NCI-H1105 treated with DMSO at 0.1 percent for 48 hours (cell line): ENCODE measurements around the gene MS4A15.
A peak's percentile ranks its signal among the peaks of the same experiment; 100 is the strongest.

Experiments used
- DNase-seq: peaks from one replicate; lab custom pipeline; 2025; lab: John Stamatoyannopoulos, UW

MS4A15 gene

DNA sequence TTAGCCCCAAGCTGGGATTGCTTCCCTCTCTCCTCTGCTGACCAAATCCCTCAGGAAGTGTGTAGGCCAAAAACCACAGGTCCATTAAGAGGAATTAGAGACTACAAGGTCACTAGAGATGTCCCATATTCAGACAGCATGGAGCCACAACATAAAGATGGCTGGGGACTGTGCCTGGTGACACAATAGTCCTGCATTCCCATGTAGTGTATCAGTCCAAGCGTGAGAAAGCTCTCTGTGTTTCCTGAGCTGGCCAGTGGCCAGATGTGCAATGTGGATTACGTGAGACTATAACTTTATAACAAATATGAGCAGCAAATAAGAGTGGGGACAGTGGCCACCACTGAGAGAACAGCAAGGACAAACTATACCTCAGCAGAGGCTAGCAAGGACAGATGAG lies 20.9 kb downstream of the MS4A15 start:
- no peak for DNase-seq

DNA sequence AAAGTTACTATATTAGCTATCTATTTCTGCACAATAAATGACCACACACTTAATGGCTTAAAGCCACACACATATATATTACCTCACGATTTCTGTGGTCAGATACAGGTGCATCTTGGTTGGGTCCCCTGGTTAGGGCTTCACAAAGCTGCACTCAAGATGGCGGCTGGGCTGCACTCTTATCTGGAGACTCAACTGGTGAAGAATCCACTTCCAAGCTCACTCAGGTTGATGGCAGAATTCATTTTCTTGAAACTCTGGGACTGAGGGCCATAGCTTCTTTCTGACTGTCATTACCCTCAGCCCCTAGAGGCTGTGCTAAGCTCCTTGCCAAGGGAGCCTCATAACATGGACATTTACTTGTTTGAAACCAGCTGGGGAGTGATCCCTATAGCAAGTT lies 23.4 kb downstream of the MS4A15 start:
- no peak for DNase-seq

DNA sequence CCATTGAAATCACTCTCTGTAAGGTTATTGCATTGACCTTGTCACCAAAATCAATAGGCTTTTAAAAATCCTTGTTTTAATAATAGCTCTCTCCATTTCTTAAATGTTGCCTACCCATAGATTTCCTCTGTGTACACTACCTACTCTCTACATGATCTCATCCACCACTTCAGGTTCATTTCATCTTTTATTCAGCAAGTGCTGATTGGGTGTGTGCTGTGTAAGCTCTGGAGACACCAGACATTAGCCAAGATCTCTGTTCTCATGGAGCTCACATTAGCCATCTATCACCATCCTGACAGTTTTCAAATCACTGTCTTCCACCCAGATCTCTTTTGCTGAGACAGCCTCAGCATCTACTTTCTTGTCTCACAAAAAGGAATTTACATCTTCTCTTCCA lies 24.1 kb downstream of the MS4A15 start:
- DNase-seq, result no peak

DNA sequence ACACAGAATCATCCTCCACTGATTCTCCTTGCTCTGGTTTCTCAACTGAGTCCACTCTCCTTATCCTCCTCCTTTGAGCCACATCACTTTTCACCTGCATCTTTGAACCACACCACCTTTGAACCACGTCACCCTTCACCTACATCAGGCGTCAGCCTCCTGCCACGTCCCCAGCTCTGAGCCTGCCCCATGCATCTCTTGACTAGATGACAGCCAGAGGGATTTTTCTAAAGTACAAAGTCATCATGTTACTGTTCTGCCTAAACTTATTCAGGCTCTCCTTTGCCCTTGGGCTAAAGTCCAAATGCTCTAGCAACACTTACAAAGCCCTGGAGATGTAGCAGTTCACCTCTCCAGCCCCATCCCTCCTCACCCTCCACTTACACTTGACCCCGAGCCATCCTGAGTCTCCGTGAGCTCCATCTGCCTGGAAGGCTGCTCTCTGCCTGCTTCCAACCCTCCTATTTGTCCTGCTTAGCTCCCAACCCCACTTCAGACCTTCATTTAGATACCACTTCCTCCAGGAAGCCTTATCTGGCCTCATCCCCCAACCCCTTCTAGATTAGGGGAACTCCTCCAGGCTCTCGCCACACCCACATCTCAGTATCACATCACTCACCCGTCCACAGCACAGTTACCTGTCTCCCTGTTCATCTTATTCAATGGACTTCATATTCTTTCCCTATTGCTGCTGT lies 24.8 kb downstream of the MS4A15 start:
- DNase-seq, result no peak

DNA sequence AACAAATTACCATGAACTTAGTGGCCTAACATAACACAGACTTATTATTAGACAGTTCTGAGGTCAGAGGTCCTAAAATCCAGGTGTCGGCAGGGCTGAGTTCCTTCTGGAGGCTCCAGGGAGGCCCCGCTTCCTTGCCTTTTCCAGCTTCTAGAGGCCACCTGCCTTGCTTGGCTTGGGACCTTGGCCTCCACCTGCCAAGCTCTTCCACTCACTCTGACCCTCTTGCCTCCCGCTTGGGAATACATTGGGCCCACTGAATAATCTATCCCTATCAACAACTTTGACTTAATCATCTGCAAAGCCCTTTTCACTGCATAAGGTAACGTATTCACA lies 25.3 kb downstream of the MS4A15 start:
- DNase-seq, result no peak

DNA sequence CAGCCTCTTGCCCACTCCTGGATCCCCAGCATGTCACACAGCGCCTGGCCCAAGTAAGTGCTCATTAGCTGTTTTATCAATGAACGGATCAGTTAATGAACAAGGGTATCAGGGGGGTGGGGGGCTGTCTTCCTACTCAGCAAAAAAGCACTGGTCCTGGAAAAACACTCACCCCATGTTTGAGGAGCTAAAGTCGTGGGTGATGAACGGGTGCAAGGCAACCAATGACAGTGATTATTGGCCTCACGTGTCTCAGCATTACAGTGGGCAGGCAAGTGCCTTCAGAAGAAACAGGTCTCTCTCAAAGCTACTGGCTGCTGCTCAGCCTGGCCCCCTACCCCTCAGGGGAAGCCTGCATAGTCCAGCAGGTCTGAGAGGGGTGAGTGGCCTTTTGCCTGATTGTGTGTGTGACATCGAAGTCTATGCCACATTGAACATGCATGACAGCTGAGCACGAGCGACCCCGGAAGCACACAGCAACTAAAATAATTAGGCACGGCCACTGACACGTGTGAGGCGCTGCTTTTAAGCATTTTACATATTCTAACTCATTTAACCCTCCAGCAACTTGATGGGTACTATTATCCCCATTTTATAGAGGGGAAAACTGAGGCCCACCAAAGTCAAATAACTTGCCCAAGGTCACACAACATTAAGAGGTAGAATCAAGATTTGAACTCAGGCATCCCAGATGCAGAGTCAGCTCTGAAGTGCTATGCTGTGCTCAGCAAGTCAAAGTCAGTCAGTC lies 25.9 kb downstream of the MS4A15 start:
- DNase-seq, result no peak

DNA sequence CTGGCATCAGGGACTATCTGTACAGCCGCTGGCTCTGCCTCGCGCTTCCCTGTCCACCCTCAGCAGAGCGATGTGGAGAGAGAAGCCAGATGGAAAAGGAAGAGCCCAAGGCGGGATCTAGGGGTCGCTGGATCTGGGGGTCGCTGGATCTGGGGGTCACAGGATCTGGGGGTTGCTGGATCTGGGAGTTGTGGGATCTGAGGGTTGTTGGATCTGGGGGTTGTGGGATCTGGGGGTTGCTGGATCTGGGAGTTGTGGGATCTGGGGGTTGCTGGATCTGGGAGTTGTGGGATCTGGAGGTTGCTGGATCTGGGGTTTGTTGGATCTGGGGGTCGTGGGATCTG lies 26.4 kb downstream of the MS4A15 start:
- no peak for DNase-seq

DNA sequence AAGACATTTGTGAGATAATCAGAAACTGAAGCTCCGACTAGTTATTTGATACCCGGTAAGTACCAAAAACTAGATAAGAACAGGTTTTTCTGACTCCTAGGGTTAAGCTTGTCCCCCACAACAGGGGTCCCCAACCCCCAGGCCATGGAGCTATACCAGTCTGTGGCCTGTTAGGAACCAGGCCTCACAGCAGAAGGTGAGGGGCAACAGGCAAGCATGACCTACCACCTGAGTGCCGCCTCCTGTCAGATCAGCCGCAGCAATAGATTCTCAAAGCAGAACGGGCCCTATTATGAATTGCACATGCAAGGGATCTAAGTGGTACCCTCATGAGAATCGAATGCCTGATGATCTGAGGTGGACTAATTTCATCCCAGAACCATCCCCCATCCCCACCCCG lies 27.2 kb downstream of the MS4A15 start:
- no peak for DNase-seq

DNA sequence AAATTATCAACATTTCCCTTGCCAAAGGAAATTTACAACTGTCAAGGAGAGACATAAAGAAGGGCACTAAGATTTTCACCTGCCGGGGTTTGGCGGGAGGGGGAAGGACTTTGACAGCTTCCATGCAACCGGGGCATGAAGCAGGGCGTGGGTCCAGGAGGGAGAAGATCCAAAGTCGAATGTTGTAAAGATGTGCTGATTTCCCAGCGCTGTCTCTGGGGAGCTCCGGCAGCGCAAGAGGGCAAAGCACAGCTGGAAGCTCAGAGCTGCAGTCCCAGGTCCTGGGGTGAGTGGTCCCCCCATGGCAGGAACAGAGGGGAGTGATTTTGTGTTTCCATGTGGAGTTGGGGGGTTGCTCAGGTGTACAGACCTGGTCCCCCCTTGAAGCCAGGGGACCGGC lies 28.5 kb downstream of the MS4A15 start, which contains the start of gene MS4A10:
MS4A10 (plus strand) TSS at position 198 of the 400 bp plus-strand sequence. CDS start 5,003 bp downstream, outside the sequence.
- DNase-seq, result no peak

DNA sequence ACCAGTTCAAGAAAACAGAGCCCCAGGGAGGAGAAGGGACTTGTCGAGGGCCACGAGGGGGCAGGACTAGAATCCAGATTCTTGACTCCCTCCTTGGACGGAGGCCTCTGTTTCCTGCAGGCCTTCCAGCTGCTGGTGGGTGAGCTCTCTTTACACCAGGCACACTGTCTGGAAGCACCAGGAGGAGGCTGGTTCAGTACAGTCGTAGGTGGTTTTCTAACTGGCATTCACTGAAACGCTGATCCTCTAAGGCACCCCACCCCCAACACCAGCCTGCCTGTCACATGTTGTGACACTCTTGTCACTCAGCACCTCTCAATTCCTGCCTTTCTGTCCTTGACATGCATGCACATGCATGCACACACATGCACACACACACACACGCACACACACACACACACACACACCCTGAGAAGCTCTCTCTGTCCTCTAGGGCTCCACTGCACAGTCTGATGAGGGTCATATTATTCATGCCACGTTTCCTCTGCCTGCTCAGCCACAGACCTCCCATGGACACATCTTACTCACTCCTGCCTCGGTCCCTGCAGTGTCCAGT lies 29.2 kb downstream of the MS4A15 start:
- DNase-seq, result no peak

DNA sequence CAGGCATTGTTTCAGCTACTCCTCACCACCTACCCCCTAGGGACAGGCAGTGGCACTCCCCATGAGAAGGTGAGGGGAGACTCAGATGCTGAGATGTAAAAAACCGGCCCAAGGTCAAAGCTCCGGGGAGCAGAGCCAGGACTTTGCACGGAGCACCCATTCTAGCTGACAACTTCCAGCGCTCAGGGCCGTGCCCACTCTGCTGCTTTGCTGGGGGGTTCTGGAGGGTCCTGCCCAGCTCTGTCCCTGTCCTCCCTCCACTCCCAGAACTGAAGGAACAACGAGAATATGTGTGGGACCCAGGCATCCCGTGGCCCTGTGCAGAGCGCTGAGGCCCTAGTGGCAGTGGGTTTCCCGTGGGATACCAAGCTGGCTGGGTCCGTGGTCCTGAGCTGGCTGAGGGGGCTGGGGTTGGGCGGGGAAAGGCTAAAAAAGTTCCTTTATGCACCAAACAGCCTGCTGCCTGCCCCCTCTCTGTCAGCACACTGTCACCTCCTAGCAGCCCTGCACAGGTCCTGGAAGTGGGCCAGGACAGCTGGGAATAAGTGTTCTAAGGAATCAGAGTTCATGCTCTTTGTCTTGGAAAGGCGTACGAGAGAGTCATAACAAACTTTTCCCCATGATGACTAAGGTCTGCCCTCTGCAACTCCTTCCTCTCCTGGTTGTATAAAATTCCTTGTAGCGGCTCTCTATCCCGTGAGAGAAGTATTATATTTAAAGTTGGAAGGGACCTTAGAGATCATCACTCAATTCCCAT lies 30.3 kb downstream of the MS4A15 start:
- peak; percentile 10 for DNase-seq

DNA sequence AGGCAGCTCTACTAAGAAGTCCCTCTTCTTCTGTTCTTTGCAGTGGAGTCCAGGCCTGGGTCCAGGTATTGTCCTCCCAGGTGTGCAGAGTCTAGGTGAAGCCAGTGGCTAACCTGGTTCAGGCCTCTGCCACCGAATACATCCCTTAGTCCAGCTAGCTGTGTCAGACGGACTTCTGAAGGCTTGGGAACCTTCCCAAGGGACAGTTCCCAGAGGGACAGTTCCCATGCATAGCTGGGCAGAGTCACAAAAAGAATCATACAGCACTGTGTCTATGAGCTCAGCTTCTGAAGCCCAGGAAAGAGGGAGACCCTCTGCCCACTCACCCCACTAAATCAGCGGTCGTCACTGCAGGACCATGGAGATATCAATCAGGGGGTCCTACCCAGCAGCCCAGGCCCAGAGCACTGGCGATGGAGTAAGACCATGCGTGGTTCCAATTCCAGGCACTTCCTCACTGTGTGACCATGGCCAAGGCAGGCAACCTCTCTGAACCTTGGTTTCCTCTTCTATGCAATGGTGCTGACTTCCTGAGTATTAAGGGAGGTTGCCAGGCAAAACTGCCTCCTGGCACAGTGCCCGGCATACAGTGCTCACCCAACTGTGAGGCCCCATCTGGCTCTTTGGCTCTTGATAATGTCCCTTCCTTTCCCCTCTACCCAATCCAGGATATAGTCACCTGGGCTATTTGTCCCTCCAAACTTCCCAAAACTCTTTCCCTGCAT lies 31.9 kb downstream of the MS4A15 start:
- peak; percentile 11 for DNase-seq

DNA sequence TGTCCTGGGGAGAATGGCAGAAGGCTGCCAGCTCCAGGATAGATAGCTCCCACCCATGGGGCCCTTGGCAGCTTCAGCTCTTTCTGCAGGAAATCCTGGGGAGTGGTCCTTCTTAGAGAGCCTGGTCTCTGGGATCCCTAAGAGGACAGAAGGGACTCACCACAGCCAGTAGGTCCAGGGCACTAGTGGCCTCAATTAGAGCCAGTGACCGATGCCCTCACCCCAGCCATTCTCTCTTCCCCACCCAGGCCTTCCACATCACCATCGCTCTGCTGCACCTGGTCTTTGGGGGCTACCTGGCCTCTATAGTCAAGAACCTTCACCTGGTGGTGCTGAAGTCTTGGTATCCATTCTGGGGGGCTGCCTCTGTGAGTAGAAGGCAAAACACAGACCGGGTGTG lies 34.1 kb downstream of the MS4A15 start:
- no peak for DNase-seq

DNA sequence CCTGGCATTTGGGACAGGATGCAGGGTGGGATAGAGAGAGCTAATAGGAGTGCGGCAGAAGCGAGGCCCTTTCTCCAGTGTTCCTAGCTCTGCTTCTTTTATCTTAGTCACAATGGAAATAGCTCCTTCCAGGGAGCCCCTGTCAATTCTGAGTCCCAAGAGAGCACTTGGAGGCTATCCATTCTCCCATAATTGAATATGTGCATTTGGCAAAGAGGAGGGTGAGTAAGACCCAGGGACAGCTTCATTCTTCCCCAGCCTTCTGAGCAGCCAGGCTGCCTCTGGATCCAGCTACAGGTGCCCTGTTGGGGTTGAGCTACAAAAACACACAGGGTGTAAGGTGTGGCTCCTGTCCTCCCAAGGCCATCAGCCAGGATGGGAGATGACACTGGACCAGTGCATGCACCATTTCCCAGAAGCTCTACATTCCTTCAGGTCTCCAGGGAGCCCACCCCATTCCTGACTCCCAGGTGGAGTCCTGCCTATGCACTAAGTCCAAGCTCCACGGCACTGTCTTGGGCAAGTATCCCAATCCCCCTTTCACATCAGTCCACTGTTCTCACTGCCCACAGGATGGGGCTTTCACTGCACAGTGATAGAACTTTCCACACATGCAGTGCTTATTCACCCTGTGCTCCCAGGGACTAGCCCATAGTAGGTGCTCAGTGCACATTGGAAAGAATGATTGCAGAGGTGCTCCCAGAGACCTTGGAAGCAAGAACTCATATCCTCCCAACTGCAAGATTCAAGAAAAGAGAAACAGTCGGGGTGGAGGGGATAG lies 34.7 kb downstream of the MS4A15 start:
- DNase-seq, result no peak

DNA sequence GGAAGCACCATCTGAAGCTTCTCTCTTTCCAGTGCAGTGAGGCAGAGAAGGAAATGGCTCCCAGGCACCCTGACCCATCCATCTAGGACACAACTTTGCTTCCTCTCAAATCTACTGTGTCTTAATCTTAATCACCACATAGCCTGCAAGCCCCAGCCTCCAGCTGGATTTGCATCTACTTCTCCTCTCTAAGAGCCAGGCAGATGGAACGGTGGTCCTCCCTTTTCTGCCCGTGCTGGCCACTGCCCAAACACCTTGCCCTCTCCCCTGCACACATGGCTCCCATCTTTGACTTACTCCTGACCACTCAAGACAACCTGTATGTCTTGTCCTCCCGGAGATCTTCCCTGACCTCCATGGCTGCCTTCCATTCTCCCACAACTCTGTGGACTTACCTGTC lies 35.9 kb downstream of the MS4A15 start:
- no peak for DNase-seq

DNA sequence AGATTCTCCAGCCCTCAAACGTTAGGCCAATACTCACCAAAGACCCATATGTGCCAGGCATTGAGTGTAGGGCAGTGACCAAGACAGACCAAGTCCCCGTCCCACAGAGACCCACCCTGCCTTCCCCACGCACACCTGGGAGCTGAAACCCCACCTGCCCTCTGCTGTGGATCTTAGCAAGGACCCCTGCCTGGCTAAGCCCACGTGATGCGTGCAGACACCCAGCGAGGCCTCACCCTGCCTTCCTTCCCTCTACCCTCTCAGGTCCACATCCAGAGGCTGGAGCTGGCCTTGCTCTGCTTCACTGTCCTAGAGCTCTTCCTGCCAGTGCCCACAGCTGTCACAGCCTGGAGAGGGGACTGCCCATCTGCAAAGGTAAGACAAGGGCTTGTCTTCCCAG lies 38.6 kb downstream of the MS4A15 start:
- no peak for DNase-seq

DNA sequence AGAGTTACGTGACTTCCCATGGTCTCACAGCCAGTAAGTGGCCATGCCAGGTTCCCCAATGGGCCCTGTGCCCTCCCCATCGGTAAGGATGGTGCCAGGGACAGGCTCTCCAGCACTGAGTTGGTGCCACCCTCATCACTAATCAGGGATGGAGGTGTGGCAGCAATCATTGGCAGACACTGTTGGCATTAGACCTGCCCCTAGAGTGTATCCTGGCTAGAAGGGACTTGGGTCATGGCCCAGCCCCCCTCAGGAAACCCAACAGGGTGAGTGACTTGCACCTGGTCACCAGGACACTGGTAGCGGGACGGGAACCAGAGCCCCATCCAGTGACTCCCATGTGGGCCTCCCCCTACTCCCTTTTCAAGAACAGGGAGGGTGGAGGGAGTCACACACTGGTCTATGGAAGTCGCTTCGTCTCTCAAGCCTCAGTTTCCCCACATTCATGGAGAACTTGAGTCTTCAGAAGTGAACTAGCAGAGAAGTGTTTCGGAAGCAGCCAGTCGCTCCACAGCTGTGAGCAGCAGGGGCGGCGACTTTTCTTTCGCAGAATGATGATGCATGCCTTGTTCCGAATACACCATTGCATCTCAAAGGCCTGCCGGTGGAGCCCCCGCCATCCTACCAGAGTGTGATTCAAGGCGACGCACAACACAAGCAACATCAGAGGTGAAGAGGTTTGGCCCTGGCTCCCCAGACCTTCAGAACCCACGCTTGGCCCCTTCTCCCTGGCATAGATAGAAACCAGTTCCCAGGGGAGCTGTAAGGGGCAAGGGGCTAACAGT lies 41.4 kb downstream of the MS4A15 start:
- DNase-seq, result no peak

DNA sequence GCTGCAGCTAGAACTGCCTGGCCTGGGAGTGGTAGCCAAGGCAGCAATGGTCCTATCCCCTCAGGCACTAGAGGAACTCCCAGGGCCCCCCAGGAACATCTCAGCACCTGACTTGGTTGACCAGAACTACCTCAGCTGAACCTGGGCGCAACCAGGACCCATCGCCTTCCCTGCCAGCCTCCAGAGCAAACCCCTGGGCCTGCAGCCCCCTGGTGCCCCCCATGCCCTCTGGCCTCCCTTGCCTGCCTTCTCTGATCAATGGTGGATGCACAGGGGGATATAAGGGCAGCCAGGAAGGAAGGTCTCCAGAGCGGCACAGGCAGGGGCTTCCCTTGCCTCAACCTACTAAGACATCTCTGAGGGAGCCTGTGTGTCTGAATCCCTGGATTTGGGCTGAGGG lies 42.0 kb downstream of the MS4A15 start:
- no peak for DNase-seq

DNA sequence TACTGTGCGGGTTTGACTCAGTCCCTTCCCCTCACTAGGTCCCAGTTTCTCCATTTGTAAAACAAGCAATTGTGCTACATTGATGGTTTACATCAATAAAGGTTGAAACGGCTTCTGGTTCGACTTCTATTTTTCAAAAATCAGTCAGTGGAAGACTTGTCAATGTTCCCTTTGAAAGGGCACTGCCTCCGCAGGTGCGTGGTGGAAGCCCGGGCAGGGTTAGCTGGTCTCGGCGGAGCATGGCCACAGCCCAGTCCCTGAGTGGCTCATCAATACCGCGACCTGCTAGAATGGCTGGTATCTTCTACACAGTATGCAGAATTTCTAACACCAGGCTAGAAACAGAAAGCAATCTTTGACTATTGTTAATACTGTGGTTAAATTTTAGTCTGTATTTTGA lies 44.5 kb downstream of the MS4A15 start:
- no peak for DNase-seq

DNA sequence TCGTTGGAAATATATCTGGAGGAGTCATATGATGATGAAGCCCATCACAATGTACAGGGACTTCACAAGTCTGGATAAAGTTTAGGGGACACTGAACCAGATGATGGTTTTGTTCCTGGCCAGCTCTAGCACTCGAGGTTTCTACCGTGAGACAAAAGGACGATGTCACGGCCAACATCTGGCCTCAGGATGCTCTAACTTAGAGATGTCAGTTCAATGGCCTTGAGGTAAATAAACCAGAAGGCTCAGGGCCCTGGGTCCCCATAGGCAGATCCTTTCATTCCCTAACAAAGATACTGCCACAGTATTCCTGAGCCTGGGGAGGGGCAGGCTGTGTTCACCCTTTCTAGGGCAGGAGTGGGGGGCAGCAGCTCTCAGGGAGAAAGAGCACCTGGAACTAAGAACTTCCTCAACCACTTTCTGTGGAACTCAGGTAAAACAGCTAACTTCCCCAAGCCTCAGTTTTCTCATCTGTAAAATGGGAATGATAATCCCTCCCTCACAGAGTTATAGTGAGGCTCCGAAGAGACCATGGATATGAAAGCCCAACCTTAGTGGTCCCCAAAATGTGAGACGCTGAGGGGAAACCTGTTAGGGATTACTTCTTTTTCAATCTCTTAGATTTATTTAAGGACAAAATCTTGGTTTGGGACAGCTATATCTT lies 46.7 kb downstream of the MS4A15 start:
- DNase-seq, result no peak
